KBM-7 (cell line): Measurements from ENCODE around the gene GNPTAB.
"Not testable (repeated sequence)": the region's sequence is repeated elsewhere in the genome, so short reads cannot be mapped to it uniquely, and the experiment has no call there.

Experiments
- DNase-seq: peaks from one replicate; pipeline ENCODE4 v3.0.0-alpha.2; 2015
- in situ Hi-C: fragments of 300-500 bp; cut with MboI; formaldehyde crosslinking; loops from 2 replicates; pipeline ENCODE4 v1.14.3; 2020; ENCODE audit warnings: low sequenced_read_pairs, low pct_unique_long_range_greater_than_20kb, mixed read lengths

The GNPTAB gene

DNA sequence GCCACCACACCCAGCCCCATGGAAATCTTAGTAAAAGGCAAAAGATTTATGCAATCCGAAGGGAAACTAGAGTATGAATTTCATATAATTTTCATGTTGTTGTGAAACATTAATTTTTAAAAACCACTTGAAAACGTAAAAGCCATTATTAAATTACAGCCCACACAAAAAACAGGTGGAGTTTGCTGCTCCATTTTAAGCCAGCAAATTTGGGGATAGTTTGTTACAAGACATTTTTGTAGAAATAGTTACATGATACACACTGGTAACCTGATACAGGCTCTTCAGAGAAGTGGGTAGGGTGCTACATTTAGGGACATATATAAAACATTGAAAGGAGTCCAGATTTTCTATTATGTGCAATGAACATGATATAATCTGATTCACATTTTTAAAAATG, 17.6 kb downstream of the GNPTAB start:
- in situ Hi-C loops = no loop called here

DNA sequence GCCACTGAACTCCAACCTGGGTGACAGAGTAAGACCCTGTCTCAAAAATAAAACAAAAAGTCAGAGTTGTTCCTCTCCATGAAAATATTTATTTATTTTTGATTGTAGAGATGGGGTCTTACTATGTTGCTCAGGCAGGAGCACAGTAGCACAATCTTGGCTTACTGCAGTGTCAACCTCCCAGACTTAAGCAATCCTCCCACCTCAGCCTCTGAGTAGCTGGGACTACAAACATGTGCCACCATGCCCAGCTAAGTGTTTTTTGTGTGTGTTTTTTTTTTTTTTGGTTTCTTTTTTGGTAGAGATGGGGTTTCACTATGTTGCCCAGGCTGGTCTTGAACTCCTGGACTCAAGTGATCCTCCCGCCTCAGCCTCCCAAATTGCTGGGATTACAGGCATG, 18.0 kb downstream of the GNPTAB start:
- DNase-seq, in situ Hi-C loops: not testable (repeated sequence)

More for the DNA sequence above, 17.6 kb downstream of the GNPTAB start:
- no peak for DNase-seq

DNA sequence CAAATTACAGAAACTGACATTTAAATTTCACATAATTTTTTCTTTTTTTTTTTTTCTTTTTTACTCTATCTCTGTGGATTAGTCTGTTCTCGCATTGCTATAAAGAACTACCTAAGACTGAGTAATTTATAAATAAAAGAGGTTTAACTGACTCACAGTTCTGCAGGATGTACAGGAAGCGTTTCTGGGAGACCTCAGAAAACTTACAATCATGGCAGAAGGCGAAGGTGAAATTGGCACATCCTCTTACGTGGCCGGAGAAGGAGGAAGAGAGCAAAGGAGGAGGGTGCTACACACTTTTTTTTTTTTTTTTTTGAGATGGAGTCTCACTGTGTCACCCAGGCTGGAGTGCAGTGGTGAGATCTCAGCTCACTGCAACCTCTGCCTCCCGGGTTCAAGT, 19.4 kb downstream of the GNPTAB start:
- DNase-seq, in situ Hi-C loops: not testable (repeated sequence)

DNA sequence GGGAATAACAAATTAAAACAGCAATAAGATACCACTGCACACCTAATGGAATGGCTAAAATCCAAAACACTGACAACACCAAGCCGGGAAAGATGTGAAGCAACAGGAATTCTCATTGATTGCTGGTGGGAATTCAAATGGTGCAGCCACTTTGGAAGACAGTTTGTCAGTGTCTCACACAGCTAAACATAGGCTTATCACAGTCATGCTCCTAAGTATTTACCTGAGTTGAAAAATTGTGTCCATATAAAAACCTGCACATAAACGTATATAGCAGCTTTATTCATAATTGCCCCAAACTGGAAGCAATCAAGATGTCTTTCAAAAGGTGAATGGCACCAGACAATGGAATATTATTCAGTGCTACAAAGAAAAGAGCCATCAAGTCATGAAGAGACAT, 21.6 kb downstream of the GNPTAB start:
- in situ Hi-C loops = no loop called here
- no peak for DNase-seq

DNA sequence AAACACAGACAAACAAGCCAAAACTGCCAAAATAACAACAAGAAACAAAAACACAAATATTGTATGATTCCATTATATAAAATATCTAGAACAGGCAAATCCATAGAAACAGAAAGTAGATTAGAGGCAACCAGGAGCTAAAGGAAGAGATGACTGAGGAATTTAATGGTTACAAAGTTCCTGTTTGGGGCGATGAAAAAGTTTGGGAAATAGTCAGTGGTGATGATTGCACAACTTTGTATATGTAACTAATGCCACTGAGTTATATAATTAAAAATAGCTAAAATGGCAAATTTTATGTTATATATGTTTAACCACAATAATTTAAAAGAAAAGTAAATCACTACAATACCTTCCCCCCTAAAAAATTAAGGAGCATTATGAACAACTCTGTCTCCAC, 24.5 kb downstream of the GNPTAB start:
- no peak for DNase-seq
- in situ Hi-C loops = no loop called here

DNA sequence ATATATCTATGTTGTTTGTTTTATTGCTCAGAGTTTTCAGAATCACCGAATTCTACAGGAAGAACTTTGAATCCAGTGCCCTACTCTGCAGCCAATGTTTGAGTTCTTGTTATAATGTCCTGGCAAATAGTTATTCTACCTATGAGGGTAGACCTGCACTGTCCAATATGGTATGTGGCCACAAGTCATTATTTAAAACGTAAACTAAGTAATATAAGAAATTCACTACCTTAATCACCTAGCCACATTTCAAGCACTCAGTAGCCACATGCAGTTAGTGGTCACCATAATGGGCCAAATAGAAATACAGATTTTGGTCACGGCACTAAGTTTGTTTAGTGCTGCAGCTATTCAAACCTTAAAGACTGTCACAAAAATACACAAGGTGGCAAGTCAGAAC, 26.4 kb downstream of the GNPTAB start:
- DNase-seq = no peak
- in situ Hi-C loops = no loop called here

DNA sequence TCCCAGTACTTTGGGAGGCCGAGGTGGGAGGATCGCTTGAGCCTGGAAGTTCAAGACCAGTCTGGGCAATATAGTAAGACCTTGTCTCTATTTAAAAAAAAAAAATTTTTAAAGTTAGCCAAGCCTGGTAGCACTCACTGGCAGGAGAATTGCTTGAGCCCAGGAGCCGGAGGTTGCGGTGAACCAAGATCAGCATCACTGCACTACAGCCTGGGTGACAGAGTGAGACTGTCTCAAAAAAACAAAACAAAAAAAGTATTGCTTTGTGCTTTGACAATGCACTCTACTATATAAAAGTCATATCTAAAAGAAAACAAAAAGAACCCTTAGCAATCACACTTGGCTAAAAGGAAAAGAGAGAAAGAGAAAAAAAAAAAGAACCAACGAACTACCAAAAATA, 26.8 kb downstream of the GNPTAB start:
- no peak for DNase-seq
- in situ Hi-C loops = no loop called here

DNA sequence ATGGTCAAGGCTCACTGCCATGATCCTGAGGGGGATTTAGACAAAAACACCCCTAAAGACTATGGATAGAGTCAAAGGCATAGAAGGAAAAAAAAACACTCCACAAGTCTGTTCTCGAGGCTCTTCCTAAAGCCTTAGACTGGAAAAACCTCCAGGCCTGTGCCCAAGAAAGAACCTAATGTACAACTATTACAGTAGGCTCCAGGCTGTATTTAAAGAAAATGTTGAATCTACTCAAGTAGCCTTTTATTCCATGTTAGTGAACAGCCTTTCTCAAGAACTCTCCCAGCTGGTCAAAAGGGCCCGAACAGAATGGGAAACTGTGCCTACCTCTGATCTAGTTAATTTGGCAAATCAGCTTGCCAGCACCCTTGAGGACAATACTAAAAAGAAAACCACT, 28.3 kb downstream of the GNPTAB start:
- DNase-seq = no peak
- in situ Hi-C loops = no loop called here

DNA sequence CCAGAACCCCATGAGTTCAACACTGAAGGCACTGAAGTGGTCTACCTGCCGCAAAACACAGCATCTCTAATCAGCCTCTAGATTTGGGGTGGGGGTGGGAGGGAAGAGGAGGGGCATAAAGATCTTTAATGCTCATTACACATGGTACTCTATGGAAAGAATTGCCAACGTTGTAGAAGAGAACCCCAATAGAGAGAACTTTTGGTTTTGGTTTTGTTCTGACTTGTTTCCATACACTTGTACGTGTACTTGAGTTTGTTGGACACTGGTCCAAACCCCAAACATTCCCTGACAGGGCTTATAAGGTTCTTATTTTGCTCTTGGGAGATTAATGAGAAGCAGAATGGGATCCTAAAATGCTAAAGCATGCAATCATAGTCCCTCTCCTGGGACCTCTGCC, 31.0 kb downstream of the GNPTAB start:
- in situ Hi-C loops = no loop called here

DNA sequence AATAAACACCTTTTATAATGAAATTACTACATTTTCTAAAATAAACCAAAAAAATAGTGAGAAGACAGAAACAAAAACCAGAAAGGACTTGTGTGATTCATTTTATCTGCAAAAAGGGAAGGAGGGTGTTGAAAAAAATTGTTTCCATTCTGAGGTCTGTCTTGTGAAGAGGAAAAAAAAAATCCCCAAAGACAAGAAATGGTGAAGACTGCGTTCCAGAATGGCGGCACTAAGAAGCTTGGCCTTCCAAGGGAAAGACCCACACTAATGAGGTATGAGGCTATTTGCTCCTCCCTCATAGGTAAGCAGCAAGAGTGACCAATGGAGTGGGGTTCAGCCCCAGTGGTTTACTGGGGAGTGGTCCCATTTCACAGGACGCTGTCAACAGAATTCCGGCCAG, 35.0 kb downstream of the GNPTAB start:
- DNase-seq = no peak
- in situ Hi-C loops = no loop called here

More for the DNA sequence above, 31.0 kb downstream of the GNPTAB start:
- no peak for DNase-seq

DNA sequence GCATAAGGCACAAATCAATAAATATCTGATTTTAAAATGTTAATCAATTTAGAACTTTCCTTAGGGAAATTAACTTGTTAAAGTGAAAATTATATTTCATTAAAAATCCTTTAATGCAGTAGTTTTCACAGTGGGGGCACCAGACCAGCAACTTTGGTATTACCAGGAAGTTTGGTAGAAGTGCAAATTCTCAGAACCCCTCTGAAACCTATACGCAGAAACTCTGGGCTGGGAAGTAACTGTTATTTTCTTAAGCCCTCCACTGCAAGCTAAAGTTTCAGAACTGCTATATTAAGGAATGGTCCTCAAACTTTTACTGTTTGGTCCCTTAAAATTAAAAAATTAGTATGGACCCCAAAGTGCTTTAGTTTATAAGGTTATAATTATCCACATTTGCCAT, 35.7 kb downstream of the GNPTAB start:
- no peak for DNase-seq
- in situ Hi-C loops = no loop called here

DNA sequence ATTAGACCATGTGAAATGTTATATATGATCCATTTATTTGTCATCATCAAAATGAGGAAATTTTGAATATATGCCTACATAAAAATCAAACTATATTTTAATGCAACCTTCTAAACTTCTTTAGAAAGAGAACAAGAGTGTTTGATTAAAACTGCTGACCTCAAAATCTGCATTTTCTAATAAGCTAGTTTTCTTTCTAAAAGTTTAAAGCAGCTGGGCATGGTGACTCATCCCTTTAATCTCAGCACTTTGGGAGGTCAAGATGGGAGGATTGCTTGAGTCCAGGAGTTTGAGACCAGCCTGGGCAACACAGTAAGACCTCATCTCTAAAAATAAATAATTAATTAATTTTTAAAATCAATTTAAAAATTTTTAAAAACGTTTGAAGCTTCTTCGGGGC, 36.2 kb downstream of the GNPTAB start:
- in situ Hi-C loops = no loop called here

DNA sequence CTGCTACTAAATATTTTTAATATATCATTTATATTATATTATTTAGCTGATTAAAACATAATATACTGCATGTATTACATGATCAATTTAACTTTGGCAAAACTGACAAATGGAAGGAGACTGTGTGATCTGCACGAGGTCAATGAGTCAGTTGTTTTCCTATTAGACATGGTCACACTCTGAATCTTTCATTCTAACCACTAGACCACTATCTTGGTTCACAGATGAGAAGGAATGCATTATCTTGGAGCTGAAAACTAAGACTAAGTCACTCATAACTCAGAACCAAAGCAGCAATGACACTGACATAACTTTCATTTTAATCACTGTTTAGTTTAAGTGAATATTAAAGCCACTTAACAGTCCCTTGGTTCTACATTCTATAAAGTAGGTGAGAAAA, 37.4 kb downstream of the GNPTAB start:
- in situ Hi-C loops = no loop called here
- no peak for DNase-seq

More for the DNA sequence above, 36.2 kb downstream of the GNPTAB start:
- DNase-seq = no peak

DNA sequence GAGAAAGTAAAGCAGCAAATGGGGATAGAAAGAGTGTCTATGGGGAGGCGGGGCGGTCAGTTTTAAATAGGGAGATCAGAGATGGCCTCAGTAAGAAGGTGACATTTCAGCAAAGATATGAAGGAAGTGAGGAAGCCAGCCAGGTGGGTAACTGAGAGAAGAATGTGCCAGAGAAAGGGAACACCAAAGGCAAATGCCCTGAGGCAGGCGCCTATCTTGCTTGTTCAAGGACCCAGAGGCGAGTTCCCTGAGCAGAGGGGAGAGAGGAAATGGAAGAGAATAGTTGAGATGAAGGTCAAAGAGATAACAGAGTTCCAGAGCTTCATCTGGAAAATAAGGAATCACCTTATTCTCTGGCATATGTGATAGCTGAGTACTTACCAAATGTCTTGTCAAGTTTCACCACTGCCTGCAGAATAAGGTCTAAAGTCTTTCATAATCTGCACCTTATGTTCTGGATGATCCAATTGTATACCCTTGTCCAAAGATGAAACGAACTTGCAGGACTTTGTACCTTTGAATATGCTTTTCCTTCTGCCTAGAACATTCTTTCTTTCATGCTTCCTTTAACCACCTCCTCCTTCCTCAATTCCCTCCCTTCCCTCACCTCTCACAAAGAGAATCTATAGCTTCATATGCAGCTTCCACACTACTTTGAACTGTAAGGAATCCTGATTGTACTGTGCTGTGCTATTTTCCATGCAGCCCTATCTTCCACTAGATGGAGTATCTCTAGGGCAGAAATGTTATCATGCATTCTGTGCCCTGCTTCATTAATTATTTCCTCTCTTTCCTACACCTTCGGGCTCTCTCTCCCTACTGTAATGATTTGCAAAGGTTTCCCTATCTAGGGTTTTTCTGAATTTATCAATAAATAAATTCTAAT, 38.5 kb downstream of the GNPTAB start:
- DNase-seq = no peak
- in situ Hi-C loops = no loop called here

DNA sequence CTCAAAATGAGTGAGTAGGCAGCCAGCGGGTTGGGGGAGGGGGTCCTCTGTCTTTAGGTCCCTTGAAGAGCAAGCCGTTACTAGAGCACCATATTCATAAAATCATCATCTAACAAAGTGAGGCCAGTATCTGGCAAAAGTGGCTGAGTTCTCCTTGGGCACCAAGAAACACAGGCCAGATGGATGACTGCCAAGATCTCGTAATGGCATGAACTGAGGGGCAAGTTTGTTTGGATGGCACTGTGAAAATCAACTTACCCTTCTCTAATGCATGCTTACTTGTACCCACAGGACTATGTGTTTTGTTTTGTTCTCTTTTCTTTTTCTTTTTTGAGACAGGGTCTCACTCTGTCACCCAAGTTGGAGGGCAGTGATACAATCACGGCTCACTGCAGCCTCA, 41.6 kb downstream of the GNPTAB start:
- no peak for DNase-seq
- in situ Hi-C loops = no loop called here

DNA sequence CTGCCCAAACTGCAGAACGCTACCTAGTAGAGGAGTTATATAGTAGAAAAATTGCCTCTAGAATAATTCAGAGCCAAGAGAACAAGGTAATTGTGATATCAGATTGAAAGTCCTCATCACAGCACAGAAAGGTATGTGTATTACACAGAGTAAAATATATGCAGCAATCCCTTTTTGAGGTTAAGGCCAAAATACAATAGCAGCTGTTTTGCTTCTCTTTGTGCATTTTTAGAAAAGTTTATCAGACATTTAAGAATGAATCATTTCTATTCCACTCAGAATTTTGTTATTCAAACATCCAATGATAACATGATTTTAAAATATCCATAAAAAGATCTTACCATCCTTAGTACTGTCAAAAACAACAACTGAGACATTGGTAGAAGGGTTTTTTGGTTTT, 45.1 kb downstream of the GNPTAB start:
- DNase-seq = no peak
- in situ Hi-C loops = no loop called here

DNA sequence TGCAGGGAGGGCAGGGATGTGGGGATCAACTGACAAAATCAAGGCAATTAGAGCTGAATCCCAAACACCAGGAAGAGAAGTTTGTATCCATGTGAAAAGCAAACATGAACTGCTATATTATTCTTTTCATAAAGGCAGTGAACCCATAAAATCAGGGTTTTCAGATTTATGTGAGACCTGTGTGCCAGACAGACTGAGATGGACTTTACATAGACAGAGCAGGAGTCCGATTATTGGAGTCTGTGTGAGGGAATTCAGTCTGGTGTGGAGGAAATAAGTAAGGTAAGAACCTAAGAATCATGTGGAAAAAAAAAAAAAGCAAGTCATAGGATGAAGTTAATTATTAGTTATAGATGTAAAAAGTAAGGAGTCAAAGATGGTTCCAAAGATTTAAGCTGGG, 46.4 kb downstream of the GNPTAB start:
- DNase-seq = no peak
- in situ Hi-C loops = no loop called here

DNA sequence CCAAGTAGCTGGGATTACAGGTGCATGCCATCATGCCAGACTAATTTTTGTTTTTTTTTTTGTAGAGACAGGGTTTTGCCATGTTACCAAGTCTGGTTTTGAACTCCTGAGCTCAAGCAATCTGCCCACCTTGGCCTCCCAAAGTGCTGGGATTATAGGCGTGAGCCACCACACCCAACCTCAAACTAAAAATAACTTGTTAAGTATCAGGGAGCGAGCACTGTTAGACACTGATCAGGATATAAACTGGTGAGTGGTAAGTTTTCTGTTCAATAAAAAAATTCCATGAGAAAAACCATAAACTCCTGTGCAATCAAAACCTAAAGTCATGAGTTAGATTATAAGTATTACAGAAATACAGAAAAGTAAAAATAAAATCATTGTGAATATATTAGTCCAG, 46.9 kb downstream of the GNPTAB start:
- no peak for DNase-seq
- in situ Hi-C loops = no loop called here

DNA sequence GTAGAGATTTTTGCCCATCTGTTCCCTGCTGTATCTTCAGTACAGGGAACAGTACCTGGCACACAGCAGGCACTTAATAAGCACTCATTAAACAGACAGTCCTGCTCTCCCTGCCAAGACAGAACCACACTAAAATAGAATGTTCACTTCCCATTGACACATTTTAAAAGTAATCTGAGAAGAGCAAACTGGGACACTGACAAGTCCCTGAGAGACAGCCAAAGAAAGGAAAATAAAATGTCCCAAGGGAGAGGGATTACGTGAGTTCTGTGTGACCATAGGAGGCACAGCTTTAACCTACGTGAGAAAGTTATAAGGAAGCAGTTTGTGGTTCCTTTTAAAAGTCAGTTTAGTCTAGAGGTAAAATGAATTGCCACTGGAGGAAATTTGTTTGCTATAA, 47.6 kb downstream of the GNPTAB start:
- no peak for DNase-seq
- in situ Hi-C loops = no loop called here

DNA sequence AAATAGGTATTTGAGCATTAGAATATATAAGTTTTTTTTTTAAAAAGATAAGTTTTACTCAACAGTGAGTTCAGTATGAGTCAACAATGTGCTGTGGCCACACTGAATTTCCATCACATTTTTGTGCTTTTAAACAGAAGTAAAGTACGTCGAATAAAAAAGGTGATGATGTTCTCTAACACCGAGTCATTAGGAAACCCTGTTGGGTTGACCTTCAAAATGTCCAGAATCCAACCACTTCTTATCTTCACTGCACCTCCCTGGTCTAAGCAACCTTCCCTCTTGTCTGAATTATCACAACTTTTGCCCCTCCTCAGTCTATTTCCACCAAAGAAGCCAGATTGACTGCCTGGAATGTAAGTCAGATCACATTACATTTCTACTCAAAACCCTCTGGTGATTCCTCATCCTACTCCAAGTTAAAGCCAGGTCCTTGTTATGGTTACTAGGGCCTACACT, 48.5 kb downstream of the GNPTAB start:
- in situ Hi-C loops = no loop called here
- no peak for DNase-seq

DNA sequence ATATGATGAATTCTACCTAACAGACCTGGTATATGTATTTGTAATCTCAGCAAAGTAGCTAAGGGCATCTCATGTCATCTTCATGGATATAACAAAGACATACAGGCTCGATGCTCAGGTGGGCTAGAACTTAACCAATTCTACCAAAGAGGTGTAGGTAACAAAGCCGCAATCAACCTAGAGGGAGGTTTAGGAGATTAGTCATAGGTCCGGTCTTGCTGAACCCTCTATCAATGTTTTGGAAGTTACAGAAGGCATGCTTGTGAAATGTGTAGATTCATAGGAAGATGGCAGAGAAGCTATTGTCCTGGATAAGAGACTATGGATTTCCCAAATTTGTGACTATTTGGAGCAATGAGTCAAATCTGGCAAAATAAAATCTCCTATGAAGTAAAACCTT, 48.9 kb downstream of the GNPTAB start:
- in situ Hi-C loops = no loop called here
- no peak for DNase-seq
